GM19351 (cell line): ENCODE results near the gene PDLIM4.
A peak's percentile ranks its signal among the peaks of the same experiment; 100 is the strongest.

Source experiments
- ATAC-seq: cut with Tn5 transposase; IDR thresholded peaks from one replicate; pipeline ENCODE4 v1.9.1; 2021; ENCODE audit warnings: mild to moderate bottlenecking, moderate library complexity; ENCODE audit not compliant: unreplicated experiment

Gene PDLIM4, protein sequence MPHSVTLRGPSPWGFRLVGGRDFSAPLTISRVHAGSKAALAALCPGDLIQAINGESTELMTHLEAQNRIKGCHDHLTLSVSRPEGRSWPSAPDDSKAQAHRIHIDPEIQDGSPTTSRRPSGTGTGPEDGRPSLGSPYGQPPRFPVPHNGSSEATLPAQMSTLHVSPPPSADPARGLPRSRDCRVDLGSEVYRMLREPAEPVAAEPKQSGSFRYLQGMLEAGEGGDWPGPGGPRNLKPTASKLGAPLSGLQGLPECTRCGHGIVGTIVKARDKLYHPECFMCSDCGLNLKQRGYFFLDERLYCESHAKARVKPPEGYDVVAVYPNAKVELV

DNA sequence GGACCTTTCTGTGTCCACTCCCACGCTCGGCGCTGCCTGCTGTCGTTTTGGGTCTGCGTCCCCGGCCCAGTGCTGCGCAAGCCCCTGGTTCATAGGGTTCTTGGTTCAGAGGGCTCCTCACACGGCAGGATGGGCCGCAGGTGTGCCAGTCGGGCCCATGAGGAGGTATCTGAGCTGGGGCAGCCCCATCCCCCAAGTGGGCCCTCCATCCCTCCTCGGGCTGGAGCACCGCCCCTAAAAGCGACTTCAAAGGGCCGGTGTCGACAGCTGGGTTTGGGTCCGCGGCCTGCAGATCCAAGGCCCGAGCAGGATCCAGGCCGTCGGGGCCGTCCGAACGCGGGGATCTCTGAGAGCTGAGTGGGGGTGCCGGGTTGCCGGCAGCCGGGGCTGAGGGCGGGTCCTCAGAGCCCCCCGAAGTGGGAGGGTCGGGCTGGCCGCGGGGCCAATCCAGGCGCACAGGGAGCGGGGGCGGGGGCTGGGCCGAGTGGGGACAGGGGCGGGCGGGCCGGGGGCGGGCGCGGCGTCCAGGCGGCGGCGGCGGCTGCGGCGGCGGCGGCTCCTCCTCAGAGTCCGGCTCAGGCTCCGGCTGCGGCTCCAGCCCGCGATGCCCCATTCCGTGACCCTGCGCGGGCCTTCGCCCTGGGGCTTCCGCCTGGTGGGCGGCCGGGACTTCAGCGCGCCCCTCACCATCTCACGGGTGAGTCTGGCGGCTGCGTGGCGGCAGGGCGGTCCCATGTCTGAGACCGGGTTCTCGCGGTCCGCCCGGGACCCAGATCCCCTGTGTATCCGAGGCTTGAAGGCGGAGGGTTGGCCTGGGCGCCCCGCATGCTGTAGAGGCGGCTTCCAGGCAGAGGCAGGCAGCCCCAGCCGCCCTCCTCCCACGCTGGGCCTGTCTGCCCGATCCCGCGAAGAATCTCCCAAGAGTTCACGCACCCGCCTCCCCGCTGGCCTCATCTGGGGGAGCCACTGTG lies at the start of gene PDLIM4:
Gene PDLIM4, plus strand, starts transcription at position 566 of the 971 bp plus-strand sequence. Its CDS starts 39 bp downstream, at position 605.
- no peak for ATAC-seq

DNA sequence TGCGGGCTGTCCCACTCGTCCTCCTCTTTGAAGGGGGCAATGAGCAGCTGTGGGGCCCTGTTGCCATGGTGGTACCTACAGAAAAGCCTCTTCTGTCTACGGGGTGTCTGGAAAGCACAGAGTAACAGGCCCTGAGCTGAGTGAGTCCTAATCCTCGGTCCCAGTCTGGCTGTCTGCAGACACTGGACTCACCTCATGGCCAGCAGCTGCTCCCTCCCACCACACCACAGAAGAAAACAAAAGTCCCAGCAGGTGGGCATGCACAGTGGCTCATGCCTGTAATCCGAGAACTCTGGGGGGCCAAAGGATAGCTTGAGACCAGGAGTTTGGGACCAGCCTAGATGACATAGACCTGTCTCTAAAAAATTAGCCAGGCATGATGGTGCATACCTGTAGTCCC lies 49.7 kb upstream of the PDLIM4 start:
- no peak for ATAC-seq

DNA sequence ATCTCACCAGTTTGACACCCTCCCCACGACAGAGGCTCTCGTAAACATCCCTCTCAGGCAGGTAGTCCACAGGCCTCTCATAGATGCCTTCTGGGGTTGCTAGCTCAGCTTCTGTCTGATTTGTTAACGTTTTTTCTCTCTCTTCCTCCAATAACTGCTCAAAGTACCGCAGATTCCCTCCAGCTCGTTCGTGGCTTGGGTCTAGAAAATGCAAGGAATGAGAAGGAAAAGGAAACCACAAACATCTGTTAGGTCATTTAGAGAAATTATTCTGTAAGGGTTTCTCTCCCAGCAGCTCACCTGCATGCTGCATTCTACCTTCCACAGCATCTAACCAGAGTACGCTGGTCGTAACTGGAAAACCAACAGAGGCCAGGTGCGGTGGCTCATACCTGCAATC lies 48.4 kb upstream of the PDLIM4 start:
- ATAC-seq: no peak

DNA sequence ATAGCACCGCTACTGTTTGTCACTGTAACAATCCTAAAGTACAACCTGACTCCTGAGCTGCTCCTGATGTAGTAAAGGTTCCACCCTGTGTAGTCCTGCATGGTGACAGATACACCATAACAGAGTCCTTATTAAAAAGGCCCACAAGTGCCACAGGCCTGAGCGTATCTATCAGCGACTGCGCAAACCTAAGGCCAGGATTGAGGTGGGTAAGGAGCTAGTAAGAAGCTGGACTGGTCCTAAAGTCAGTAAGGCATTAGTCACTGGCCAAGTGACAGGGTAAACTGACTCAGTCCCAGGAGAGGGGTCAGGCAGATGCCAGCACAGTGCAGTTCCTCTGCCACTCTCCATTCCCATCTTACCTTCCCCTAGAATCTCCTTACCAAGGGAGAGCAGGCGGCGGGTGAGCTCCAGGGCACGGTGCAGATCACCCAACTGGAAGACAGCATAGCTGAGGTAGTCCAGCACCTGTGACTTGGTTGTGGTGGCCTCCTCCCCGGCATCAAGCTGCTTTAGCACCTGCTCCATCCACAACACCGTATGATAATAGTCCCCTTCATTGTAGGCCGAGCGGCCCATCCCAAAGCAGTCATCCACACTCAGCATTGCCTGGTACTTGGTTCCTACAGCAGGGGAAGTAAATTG lies 47.5 kb upstream of the PDLIM4 start:
- no peak for ATAC-seq

- ATAC-seq: no peak
These were observed 46.6 kb upstream of the PDLIM4 start for GRCh38 chr5:132210944-132211343.

DNA sequence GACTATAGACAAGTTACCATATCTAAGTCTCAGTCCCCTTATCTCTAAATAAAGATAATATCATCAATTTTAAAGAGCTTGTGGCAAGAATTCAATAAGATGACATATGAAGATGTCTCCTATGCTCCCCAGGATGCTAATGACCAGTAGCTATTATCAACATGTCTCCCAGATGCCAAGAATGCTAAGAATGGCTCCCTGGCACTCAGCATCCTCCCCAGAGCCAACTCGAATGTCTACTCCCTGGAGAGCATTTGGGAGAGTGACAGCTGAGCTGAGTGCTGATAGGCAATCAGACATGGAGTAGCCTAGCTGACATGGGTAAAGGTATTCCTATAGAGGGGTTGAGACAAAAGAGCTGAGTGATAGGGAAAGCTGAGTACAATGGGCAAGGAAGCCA lies 45.7 kb upstream of the PDLIM4 start:
- ATAC-seq: no peak

GRCh38 chr5:132213666-132214065 lies 43.8 kb upstream of the PDLIM4 start:
- ATAC-seq: no peak

DNA sequence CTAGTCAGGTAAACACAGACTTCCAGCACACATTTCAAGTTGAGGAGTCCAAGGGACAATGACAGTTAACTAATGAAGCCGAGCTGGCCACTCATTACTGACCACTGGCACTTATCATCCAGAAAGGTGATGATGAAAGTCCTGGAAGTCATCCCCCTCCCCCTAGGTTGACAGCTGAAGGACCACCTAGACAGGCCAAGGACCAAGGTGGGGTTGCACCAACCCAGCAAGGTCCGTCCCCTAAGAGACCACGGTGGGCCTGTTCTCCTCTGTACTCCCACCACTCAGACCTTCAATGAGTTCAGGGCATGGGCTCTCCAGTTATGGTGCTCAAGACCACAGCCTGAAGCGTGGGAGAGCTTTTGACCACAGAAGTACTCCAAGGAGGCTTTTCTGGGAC lies 43.0 kb upstream of the PDLIM4 start:
- no peak for ATAC-seq

- no peak for ATAC-seq
These were observed 42.2 kb upstream of the PDLIM4 start for GRCh38 chr5:132215329-132215728.

DNA sequence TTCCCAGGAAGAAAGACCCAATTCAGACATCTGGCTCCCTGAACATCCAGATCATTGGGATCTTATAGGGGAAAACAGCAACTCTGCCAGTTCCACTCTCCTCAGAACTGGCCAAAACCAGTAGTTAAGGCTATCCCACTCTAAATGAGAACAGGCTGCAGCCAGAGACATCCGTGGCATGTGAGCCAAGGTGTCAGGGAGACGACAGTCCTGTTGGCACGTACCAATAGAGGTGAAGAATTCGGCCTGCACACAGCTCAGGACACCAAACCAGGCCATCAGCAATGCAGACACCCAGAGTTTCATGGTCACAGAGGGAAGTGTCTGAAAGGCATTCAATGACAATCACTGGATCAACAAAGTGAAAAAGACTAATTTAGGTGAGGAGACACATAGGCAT lies 39.2 kb upstream of the PDLIM4 start:
- no peak for ATAC-seq

GRCh38 chr5:132219289-132219970 lies 38.1 kb upstream of the PDLIM4 start:
- no peak for ATAC-seq

GRCh38 chr5:132219981-132220380 lies 37.5 kb upstream of the PDLIM4 start:
- ATAC-seq: no peak

- ATAC-seq: no peak
These were observed 37.0 kb upstream of the PDLIM4 start for GRCh38 chr5:132220491-132220890.

- ATAC-seq: peak; percentile 24
These were observed 35.5 kb upstream of the PDLIM4 start for GRCh38 chr5:132221781-132222648.

GRCh38 chr5:132222649-132223038 lies 34.9 kb upstream of the PDLIM4 start:
- ATAC-seq: peak; percentile 90

DNA sequence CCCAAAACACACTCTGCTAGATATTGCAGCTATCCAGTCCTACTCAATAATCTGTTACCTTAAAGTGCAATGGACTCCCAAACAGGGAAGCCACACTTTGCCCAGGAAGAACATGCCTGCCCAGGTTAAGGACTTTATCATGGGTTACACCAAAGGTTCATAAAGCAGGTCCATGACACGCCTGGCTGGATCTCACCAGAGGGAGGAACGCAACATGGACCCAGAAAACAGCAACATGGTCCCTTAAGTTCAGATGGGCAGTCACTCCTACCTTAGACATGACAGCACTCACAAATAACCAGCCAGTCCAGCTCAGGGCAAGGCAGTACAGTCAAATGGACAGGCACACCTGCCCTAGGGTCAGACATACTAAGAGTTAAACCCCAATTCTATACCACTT lies 33.6 kb upstream of the PDLIM4 start:
- ATAC-seq: no peak

DNA sequence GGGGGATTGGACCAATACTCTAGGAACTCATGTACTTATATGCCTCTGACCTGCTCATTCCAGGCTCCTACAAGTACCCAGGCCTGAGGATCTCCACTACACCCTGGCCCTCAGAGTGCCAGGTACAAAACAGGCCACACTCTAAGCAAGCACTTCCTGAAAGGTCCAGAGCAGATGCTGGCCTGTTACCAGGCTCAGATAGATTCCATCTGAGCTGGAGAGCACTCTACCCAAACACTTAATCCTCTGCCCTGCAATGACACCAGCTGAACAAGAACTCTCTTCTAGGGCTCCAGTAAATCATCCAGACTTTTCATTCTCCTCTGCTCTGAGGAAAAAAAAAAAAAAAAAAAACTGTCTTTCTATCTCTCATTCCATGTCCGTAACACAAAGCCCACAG lies 32.8 kb upstream of the PDLIM4 start:
- ATAC-seq: no peak

DNA sequence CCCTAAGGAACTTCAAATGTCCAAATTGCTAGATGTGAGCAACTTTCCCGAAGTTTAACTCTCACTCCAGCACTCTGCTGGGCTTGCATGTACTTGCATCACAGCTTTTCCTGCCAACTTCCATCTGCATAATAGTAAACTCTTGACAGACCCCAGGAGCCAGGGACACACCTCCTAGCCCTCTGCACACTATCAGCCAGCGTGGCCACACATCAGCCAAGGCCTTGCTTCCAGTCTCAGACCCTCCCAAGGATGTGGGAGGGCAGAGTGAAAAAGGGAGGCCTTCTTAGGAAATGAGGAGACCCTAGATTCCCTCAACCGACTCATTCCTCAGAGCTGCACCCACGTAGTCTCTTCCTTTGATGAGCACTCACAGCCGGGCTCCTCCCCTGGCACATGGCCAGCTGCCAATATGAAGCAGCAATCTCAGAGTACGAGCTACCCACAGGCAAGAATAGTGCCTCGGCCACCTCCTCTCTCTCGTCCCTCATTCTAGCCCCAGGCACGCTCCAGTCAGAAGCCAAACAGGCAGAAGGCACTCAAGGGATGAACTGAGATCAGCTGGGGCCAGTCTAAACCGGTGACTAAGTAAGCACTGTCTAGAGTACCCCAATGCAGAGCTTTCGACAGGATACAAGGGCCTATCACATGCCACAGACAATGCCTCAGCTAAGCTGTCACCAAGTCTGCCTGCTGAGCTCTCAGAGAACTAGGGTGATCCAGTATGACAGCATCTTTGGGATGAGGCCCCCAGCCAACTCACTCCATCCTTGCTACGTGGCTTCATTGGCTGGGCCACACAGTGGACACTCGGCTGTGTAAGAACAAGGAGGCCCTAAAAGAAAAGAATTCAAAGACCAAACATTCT lies 32.1 kb upstream of the PDLIM4 start:
- no peak for ATAC-seq
